ENCODE measurements around the gene RRAGB. TPM values are rescaled to one million over a fixed set of nuclear protein-coding genes. Genes with fewer than 3 reads are reported as not detected.

The RRAGB gene
- total RNA-seq, 2 experiments from 2014 or later: 7.0 to 8.5 TPM

- H3K4me3 ChIP-seq (ENCODE audit: low read length): no peak overlapping the region
- DNase-seq: no peak
- H3K36me3 ChIP-seq (ENCODE audit: insufficient read depth, low read length): no peaks in the 10 kb centered on the region
- no peaks in the 10 kb centered on the region for H3K4me1 Mint-ChIP-seq (ENCODE audit: low read depth)
- no peak overlapping the region for H3K4me3 Mint-ChIP-seq
- intact Hi-C loops (cut with DNase I, micrococcal nuclease): no loop called here
- no peak for TF ChIP-seq CTCF (IDR thresholded peaks at IDR 0.05)
- no peaks in the 10 kb centered on the region for H3K4me1 ChIP-seq (ENCODE audit: insufficient read depth, low read length)
- no peaks in the 10 kb centered on the region for H3K27me3 ChIP-seq (ENCODE audit: control insufficient read depth in 1 of 2, insufficient read depth in 2 of 2, low read length in 2 of 2)
- POLR2A ChIA-PET: no interaction called here
- no peaks in the 10 kb centered on the region for H3K27me3 Mint-ChIP-seq
- H3K27ac Mint-ChIP-seq: no peak overlapping the region
- no peak for ATAC-seq (ENCODE audit: poor library complexity)
- H3K36me3 Mint-ChIP-seq (ENCODE audit: low read depth): no peaks in the 10 kb centered on the region
- no peaks in the 10 kb centered on the region for H3K9me3 Mint-ChIP-seq
- H3K27ac ChIP-seq (ENCODE audit: low read depth in 1 of 2, low read length in 2 of 2): no peak overlapping the region
- CTCF ChIA-PET: no interaction called here
- H3K9me3 ChIP-seq (ENCODE audit: control insufficient read depth in 1 of 2, insufficient read depth in 1 of 2, low read length in 2 of 2): no peaks in the 10 kb centered on the region
These were observed 70.2 kb downstream of the RRAGB start for GRCh38 chrX:55787727-55788126.

- intact Hi-C loops (cut with DNase I, micrococcal nuclease): no loop called here
- POLR2A ChIA-PET: no interaction called here
- H3K4me3 ChIP-seq (ENCODE audit: low read length): no peak overlapping the region
- Mint-ChIP-seq H3K27me3 (no peaks in the 10 kb centered on the region), H3K9me3 (no peaks in the 10 kb centered on the region), H3K27ac (no peak overlapping the region), H3K4me3 (no peak overlapping the region), H3K4me1 (ENCODE audit: low read depth) (no peaks in the 10 kb centered on the region), H3K36me3 (ENCODE audit: low read depth) (no peaks in the 10 kb centered on the region)
- DNase-seq (no peak), ATAC-seq (ENCODE audit: poor library complexity) (no peak)
- no peaks in the 10 kb centered on the region for H3K4me1 ChIP-seq (ENCODE audit: insufficient read depth, low read length)
- H3K27me3 ChIP-seq (ENCODE audit: control insufficient read depth in 1 of 2, insufficient read depth in 2 of 2, low read length in 2 of 2): no peaks in the 10 kb centered on the region
- no peaks in the 10 kb centered on the region for H3K36me3 ChIP-seq (ENCODE audit: insufficient read depth, low read length)
- TF ChIP-seq CTCF (IDR thresholded peaks at IDR 0.05): no peak
- no peak overlapping the region for H3K27ac ChIP-seq (ENCODE audit: low read depth in 1 of 2, low read length in 2 of 2)
- no peaks in the 10 kb centered on the region for H3K9me3 ChIP-seq (ENCODE audit: control insufficient read depth in 1 of 2, insufficient read depth in 1 of 2, low read length in 2 of 2)
- CTCF ChIA-PET: no interaction called here
These were observed 76.9 kb downstream of the RRAGB start for GRCh38 chrX:55794405-55794804.

GRCh38 chrX:55796496-55796895 lies 78.9 kb downstream of the RRAGB start:
- POLR2A ChIA-PET: no interaction called here

More at GRCh38 chrX:55796496-55796895, 78.9 kb downstream of the RRAGB start:
- Mint-ChIP-seq H3K4me3 (no peak overlapping the region), H3K36me3 (ENCODE audit: low read depth) (no peaks in the 10 kb centered on the region), H3K27ac (no peak overlapping the region), H3K27me3 (no peaks in the 10 kb centered on the region), H3K4me1 (ENCODE audit: low read depth) (no peaks in the 10 kb centered on the region), H3K9me3 (no peaks in the 10 kb centered on the region)
- Histone ChIP-seq H3K27ac (ENCODE audit: low read depth in 1 of 2, low read length in 2 of 2) (no peak overlapping the region), H3K36me3 (ENCODE audit: insufficient read depth, low read length) (no peaks in the 10 kb centered on the region), H3K9me3 (ENCODE audit: control insufficient read depth in 1 of 2, insufficient read depth in 1 of 2, low read length in 2 of 2) (no peaks in the 10 kb centered on the region), H3K4me1 (ENCODE audit: insufficient read depth, low read length) (no peaks in the 10 kb centered on the region), H3K27me3 (ENCODE audit: control insufficient read depth in 1 of 2, insufficient read depth in 2 of 2, low read length in 2 of 2) (no peaks in the 10 kb centered on the region), H3K4me3 (ENCODE audit: low read length) (no peak overlapping the region)
- no peak for DNase-seq
- intact Hi-C loops (cut with DNase I, micrococcal nuclease): no loop called here
- CTCF ChIA-PET: no interaction called here
- TF ChIP-seq CTCF (IDR thresholded peaks at IDR 0.05): no peak
- ATAC-seq (ENCODE audit: poor library complexity): no peak

Data from CD4-positive, alpha-beta T cell (primary cell).